Measurements from ENCODE around the gene XRCC4. TPM values are rescaled to one million over a fixed set of nuclear protein-coding genes. Genes with fewer than 3 reads are reported as not detected.
A peak's percentile ranks its signal among the peaks of the same experiment; 100 is the strongest.

The XRCC4 gene
- total RNA-seq, 1 experiment from 2014 or later = 24.6 TPM

DNA sequence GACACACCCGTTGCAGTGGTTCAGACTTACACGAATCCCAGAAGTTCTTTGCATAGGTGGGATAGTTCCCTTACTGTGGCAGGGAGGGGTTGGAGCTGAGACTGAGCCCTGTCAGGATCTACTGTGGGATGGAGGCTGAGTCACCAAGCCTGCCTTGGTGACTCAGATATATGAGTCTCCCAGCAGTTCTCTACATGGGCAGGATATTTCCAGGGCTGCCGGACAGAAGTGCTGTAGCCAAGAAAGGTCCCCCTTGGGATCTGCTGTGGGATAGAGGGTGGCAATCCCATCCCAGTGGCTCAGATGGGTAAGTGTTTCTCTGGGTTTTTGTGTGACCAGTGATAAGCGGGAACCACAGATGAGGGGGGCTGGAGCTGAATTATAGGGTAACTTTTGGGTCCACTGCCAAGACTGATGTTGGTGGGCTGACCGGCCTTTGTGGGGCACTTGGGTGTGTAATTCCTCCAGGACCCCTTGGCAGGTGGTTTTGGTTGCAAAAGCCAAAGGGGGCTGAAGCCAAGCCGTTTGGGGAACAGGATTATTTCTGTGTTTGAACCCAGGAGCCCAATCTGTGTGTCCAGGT lies 18.7 kb downstream of the XRCC4 start (continued):
- TF ChIP-seq YY1 (IDR thresholded peaks at IDR 0.05; ENCODE audit: extremely low read depth, insufficient replicate concordance, low read depth, low read length) (no peak), ELF1 (IDR thresholded peaks at IDR 0.05; ENCODE audit: borderline replicate concordance, low read depth) (no peak)

DNA sequence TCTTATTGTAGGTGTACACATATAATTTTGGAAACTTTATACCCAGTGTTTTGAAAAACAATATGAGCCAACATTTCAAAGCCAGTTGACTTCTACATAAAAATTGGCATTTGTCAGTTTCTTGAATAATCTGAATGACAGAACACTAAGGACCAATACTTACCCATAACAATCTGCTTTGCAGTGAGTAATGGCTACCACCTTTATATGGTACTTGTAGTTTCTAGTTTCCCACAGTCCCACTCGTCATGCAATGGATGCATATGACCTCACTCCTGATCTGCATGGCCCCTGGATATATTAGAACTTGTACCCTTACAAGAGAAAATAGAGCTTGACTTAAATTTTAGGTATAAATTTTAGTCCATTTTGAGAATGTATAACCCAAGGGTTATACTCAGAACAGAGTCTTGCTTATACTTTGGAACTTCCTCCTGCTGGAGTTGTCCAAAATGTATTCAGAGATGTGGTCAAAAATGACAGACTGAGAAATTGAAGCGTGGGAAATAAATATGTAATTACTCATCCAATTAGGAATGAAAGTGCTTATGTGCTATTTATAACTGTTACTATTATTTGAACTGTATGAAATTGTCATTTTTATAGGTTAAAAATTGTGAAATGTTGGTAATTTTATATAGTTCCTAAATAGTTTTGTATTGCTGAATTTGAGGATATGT lies 19.5 kb downstream of the XRCC4 start:
- TF ChIP-seq SP1 (IDR thresholded peaks at IDR 0.05; ENCODE audit: low read depth) = 0 out of 2 replicates have a peak, but pooled peaks have one; percentile 15
- no peak for TF ChIP-seq EZH2phosphoT487 (IDR thresholded peaks at IDR 0.05; ENCODE audit: borderline replicate concordance)
- TF ChIP-seq, protein P1, sequence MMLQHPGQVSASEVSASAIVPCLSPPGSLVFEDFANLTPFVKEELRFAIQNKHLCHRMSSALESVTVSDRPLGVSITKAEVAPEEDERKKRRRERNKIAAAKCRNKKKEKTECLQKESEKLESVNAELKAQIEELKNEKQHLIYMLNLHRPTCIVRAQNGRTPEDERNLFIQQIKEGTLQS (IDR thresholded peaks at IDR 0.05) = no peak
- no peak for TF ChIP-seq EZH2 (IDR thresholded peaks at IDR 0.05)
- no peak for TF ChIP-seq ZNF274 (IDR thresholded peaks at IDR 0.05; ENCODE audit: low read depth, low read length)
- TF ChIP-seq, protein P2, sequence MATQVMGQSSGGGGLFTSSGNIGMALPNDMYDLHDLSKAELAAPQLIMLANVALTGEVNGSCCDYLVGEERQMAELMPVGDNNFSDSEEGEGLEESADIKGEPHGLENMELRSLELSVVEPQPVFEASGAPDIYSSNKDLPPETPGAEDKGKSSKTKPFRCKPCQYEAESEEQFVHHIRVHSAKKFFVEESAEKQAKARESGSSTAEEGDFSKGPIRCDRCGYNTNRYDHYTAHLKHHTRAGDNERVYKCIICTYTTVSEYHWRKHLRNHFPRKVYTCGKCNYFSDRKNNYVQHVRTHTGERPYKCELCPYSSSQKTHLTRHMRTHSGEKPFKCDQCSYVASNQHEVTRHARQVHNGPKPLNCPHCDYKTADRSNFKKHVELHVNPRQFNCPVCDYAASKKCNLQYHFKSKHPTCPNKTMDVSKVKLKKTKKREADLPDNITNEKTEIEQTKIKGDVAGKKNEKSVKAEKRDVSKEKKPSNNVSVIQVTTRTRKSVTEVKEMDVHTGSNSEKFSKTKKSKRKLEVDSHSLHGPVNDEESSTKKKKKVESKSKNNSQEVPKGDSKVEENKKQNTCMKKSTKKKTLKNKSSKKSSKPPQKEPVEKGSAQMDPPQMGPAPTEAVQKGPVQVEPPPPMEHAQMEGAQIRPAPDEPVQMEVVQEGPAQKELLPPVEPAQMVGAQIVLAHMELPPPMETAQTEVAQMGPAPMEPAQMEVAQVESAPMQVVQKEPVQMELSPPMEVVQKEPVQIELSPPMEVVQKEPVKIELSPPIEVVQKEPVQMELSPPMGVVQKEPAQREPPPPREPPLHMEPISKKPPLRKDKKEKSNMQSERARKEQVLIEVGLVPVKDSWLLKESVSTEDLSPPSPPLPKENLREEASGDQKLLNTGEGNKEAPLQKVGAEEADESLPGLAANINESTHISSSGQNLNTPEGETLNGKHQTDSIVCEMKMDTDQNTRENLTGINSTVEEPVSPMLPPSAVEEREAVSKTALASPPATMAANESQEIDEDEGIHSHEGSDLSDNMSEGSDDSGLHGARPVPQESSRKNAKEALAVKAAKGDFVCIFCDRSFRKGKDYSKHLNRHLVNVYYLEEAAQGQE (IDR thresholded peaks at IDR 0.05; ENCODE audit: low read depth) = no peak
- ChIA-PET CTCF (no interaction called here), RAD21 (ENCODE audit: low non-redundant PET in 1 of 2, low total read pairs in 2 of 2, uncharacterized antibody in 2 of 2, unreplicated experiment in 2 of 2) (no interaction called here), POLR2A (no interaction called here)
- DNase-seq (ENCODE audit: low read depth, low spot score) = no peak
- no peaks in the 10 kb centered on the region for H4K20me1 ChIP-seq (ENCODE audit: insufficient read depth)
- peak overlapping the region; percentile 74 for H3K4me2 ChIP-seq (ENCODE audit: low read length)
- no peak for ATAC-seq
- H3K4me3 ChIP-seq (replicated peaks in 1 of 2; ENCODE audit: low read depth in 1 of 2, low read length in 2 of 2) = peak overlapping the region; percentile 38 to 48
- peaks cover 0 to 4% of the 10 kb centered on the region in 2 experiments; a peak in 1 of 4 replicates for H3K36me3 ChIP-seq (ENCODE audit: control insufficient read depth in 1 of 2, insufficient read depth in 2 of 2, low read length in 2 of 2)
- no peak overlapping the region for H2AFZ ChIP-seq (ENCODE audit: low read depth, low read length, poor library complexity, severe bottlenecking)
- peaks cover 79% of the 10 kb centered on the region for H3K79me2 ChIP-seq (ENCODE audit: insufficient read depth, low read length)
- H3K9ac ChIP-seq (ENCODE audit: low read length) = peak overlapping the region; percentile 39
- H3K27ac ChIP-seq (ENCODE audit: low read depth, low read length) = peak overlapping the region; percentile 66
- intact Hi-C loops (cut with micrococcal nuclease) = loop anchor here (5.0 kb wide), 1 partner anchor 134 kb away; no protein-coding TSS in a partner anchor
- no TSS peak for BruUV-seq (replicated peaks)
- no peaks in the 10 kb centered on the region for H3K9me2 ChIP-seq (ENCODE audit: insufficient read depth)
- peaks cover 44 to 58% of the 10 kb centered on the region in 2 experiments for H3K4me1 ChIP-seq (ENCODE audit: control insufficient read depth in 1 of 2, insufficient read depth in 2 of 2, low read length in 2 of 2)
- 0 out of 4 replicates have a peak, but pooled peaks cover 0 to 4% of the 10 kb centered on the region in 2 experiments for H3K9me3 ChIP-seq (ENCODE audit: control insufficient read depth in 1 of 2, insufficient read depth in 1 of 2, low read depth in 1 of 2, low read length in 2 of 2)
- no peaks in the 10 kb centered on the region for H3K27me3 ChIP-seq (ENCODE audit: insufficient read depth, low read length)
